Right lobe of liver (tissue), 4 donors: ENCODE measurements around the gene DNMBP.

ENCODE experiments used
- CTCF ChIP-seq, 4 donors: fragments of 200-600 bp in 3 of 4; fragments of 450-650 bp in 1 of 4; IDR thresholded peaks; one replicate each; pipeline versions ENCODE4 v1.5.1 to v1.8.0; 2016 to 2022; ENCODE audit warnings: antibody characterized with exemption in 4 of 4, mild to moderate bottlenecking in 2 of 4
- POLR2A ChIP-seq: fragments of 450-650 bp; IDR thresholded peaks from one replicate; pipeline ENCODE4 v1.6.1; 2017; ENCODE audit warnings: antibody characterized with exemption, mild to moderate bottlenecking
- donor health status: DM: no; HTN: no; CAD: no.
- donor health status: DM: no; HTN: no; CAD: no.
- donor health status: DM: no; HTN: yes; CAD: no.

GRCh38 chr10:99929360-99929759 is 80.4 kb downstream of the DNMBP start:
- no peak for TF ChIP-seq CTCF (IDR thresholded peaks at IDR 0.05)
- no peak for TF ChIP-seq POLR2A
